H1 (cell line): ENCODE measurements around the gene NDUFA11. TPM values are rescaled to one million over a fixed set of nuclear protein-coding genes. Genes with fewer than 3 reads are reported as not detected.

Experiments
- CTCF ChIA-PET: fragments of 300-600 bp; sonication (Branson Sonifier 250); formaldehyde crosslinking; loops from one replicate; lab custom pipeline; 2021; ENCODE audit not compliant: partially characterized antibody; lab: Charles Lee
- POLR2A ChIA-PET: fragments of 300-600 bp; sonication (Branson Sonifier 250); formaldehyde crosslinking; loops from one replicate; lab custom pipeline; 2021; ENCODE audit warnings: inconsistent platforms; ENCODE audit not compliant: partially characterized antibody; lab: Charles Lee
- DNase-seq, 2 experiments: peaks; one replicate each; pipeline versions ENCODE4 v3.0.0 to v3.0.0-alpha.2; 2010 to 2022; ENCODE audit warnings: low spot score in 2 of 2, low read depth in 1 of 2, mixed read lengths in 1 of 2
- FAIRE-seq: peaks from 2 replicates; lab custom pipeline; 2011; peaks lifted over from hg19 to GRCh38; lab: Jason Lieb, UNC
- H2AFZ ChIP-seq: 2 replicates; pipeline ENCODE4 v1.8.1; 2012; ENCODE audit warnings: low read length, inconsistent platforms
- H2AK5ac ChIP-seq: 2 replicates; pipeline ENCODE4 v1.6.1; 2013; ENCODE audit warnings: low read depth, low read length
- H2BK120ac ChIP-seq: replicated peaks from 2 replicates; pipeline ENCODE3; 2013; ENCODE audit warnings: low read depth, low read length, inconsistent platforms
- H2BK12ac ChIP-seq: 2 replicates; pipeline ENCODE4 v1.6.1; 2013; ENCODE audit warnings: low read depth, low read length
- H2BK15ac ChIP-seq: 2 replicates; pipeline ENCODE4 v1.6.1; 2013; ENCODE audit warnings: low read length
- H2BK20ac ChIP-seq: 2 replicates; pipeline ENCODE4 v1.6.1; 2013; ENCODE audit warnings: low read length
- H2BK5ac ChIP-seq: 2 replicates; pipeline ENCODE4 v1.6.1; 2013; ENCODE audit warnings: low read depth, low read length
- H3K14ac ChIP-seq: 2 replicates; pipeline ENCODE4 v1.6.1; 2013; ENCODE audit warnings: inconsistent platforms; ENCODE audit not compliant: insufficient read length
- H3K18ac ChIP-seq: 2 replicates; pipeline ENCODE4 v1.6.1; 2013; ENCODE audit warnings: low read length; ENCODE audit errors: extremely low read depth
- H3K23ac ChIP-seq: 2 replicates; pipeline ENCODE4 v1.6.1; 2013; ENCODE audit warnings: inconsistent platforms; ENCODE audit not compliant: insufficient read length
- H3K23me2 ChIP-seq: 2 replicates; pipeline ENCODE4 v1.6.1; 2013; ENCODE audit warnings: low read depth, low read length
- H3K27ac ChIP-seq: 2 replicates; pipeline ENCODE4 v1.6.1; 2011; ENCODE audit warnings: low read depth, low read length, inconsistent platforms
- H3K27me3 ChIP-seq, 4 experiments: replicated peaks in 1 of 4; 1 replicate in 1 of 4; 2 replicates in 3 of 4; pipeline versions ENCODE4 v1.6.1 to v1.8.1; 2011 to 2013; ENCODE audit warnings: low read length in 3 of 4, mild to moderate bottlenecking in 3 of 4, inconsistent platforms in 2 of 4, mixed read lengths in 2 of 4, moderate library complexity in 1 of 4; ENCODE audit not compliant: control insufficient read depth in 3 of 4, insufficient read depth in 3 of 4; ENCODE audit errors: extremely low read depth in 1 of 4
- H3K36me3 ChIP-seq, 4 experiments: 2 replicates each; pipeline versions ENCODE4 v1.6.1 to v1.8.1; 2011 to 2013; ENCODE audit warnings: mild to moderate bottlenecking in 4 of 4, low read length in 3 of 4, moderate library complexity in 2 of 4, control low read depth in 1 of 4, inconsistent platforms in 1 of 4; ENCODE audit not compliant: insufficient read depth in 4 of 4, control insufficient read depth in 2 of 4
- H3K4ac ChIP-seq: replicated peaks from 2 replicates; pipeline ENCODE3; 2013; ENCODE audit warnings: low read length, low read depth, mixed read lengths, inconsistent platforms; ENCODE audit not compliant: insufficient read length
- H3K4me1 ChIP-seq, 4 experiments: replicated peaks in 1 of 4; 1 replicate in 1 of 4; 2 replicates in 3 of 4; pipeline versions ENCODE4 v1.6.1 to v1.8.1; 2011 to 2013; ENCODE audit warnings: low read length in 3 of 4, inconsistent platforms in 2 of 4, mixed read lengths in 1 of 4; ENCODE audit not compliant: insufficient read depth in 4 of 4, control insufficient read depth in 3 of 4
- H3K4me2 ChIP-seq, 2 experiments: 2 replicates each; pipeline versions ENCODE4 v1.6.1 to v1.8.1; 2011 to 2013; ENCODE audit warnings: low read depth in 2 of 2, low read length in 2 of 2, control low read depth in 1 of 2, inconsistent platforms in 1 of 2, mild to moderate bottlenecking in 1 of 2; ENCODE audit not compliant: insufficient read depth in 1 of 2
- H3K4me3 ChIP-seq, 4 experiments: fragments of 200-600, 300-600 bp in 1 of 4; sonication (generic), shearing (Covaris generic), sonication (Bioruptor Twin) in 1 of 4; 2 replicates each; pipeline versions ENCODE4 v1.5.1 to v1.8.1; 2011 to 2016; ENCODE audit warnings: low read length in 4 of 4, low read depth in 3 of 4, control low read depth in 2 of 4, inconsistent platforms in 2 of 4, mild to moderate bottlenecking in 2 of 4, mixed read lengths in 1 of 4, moderate library complexity in 1 of 4; ENCODE audit not compliant: insufficient read depth in 2 of 4; ENCODE audit errors: extremely low read depth in 1 of 4
- H3K56ac ChIP-seq: replicated peaks from 2 replicates; pipeline ENCODE3; 2013; ENCODE audit warnings: low read depth, mild to moderate bottlenecking, mixed read lengths, low read length, inconsistent platforms; ENCODE audit not compliant: insufficient read length
- H3K79me1 ChIP-seq: 2 replicates; pipeline ENCODE4 v1.6.1; 2013; ENCODE audit warnings: low read depth, low read length, control low read depth
- H3K79me2 ChIP-seq, 2 experiments: 2 replicates each; pipeline versions ENCODE4 v1.6.1 to v1.8.1; 2012 to 2013; ENCODE audit warnings: low read length in 2 of 2, mild to moderate bottlenecking in 2 of 2, inconsistent platforms in 1 of 2; ENCODE audit not compliant: insufficient read depth in 2 of 2, control insufficient read depth in 1 of 2
- H3K9ac ChIP-seq, 4 experiments: replicated peaks in 1 of 4; 1 replicate in 1 of 4; 2 replicates in 3 of 4; pipeline versions ENCODE4 v1.6.1 to v1.8.1; 2011 to 2013; ENCODE audit warnings: low read depth in 3 of 4, low read length in 3 of 4, control low read depth in 2 of 4, mild to moderate bottlenecking in 2 of 4, moderate library complexity in 2 of 4, inconsistent platforms in 1 of 4; ENCODE audit errors: extremely low read depth in 1 of 4
- H3K9me3 ChIP-seq, 2 experiments: 2 replicates each; pipeline versions ENCODE4 v1.6.1 to v1.8.1; 2012 to 2013; ENCODE audit warnings: mild to moderate bottlenecking in 2 of 2, moderate library complexity in 2 of 2, control low read depth in 1 of 2, inconsistent platforms in 1 of 2, low read depth in 1 of 2, low read length in 1 of 2, mixed read lengths in 1 of 2; ENCODE audit not compliant: insufficient read depth in 2 of 2
- H4K20me1 ChIP-seq, 2 experiments: replicated peaks in 1 of 2; 2 replicates each; pipeline versions ENCODE3 to v1.8.1; 2011 to 2013; ENCODE audit warnings: inconsistent platforms in 2 of 2, low read length in 2 of 2, mild to moderate bottlenecking in 1 of 2; ENCODE audit not compliant: insufficient read depth in 2 of 2, control insufficient read depth in 1 of 2
- H4K5ac ChIP-seq: 2 replicates; pipeline ENCODE4 v1.6.1; 2013; ENCODE audit warnings: low read length, low read depth, mixed read lengths, inconsistent platforms; ENCODE audit not compliant: insufficient read length
- H4K8ac ChIP-seq: 2 replicates; pipeline ENCODE4 v1.8.0; 2013; ENCODE audit warnings: mild to moderate bottlenecking, moderate library complexity, low read length, inconsistent platforms; ENCODE audit not compliant: insufficient read depth; ENCODE audit errors: extremely low read depth
- H4K91ac ChIP-seq: replicated peaks from 2 replicates; pipeline ENCODE3; 2013; ENCODE audit warnings: low read length, mixed read lengths, inconsistent platforms; ENCODE audit not compliant: insufficient read length
- CBX5 ChIP-seq: fragments of 300-800, 300-1000 bp; sonication (generic); IDR thresholded peaks from 2 replicates; pipeline ENCODE4 v1.7.1; 2016; ENCODE audit warnings: antibody characterized with exemption, low read length, low read depth
- CBX8 ChIP-seq: fragments of 300-800, 300-1000 bp; sonication (generic); IDR thresholded peaks from 2 replicates; pipeline ENCODE4 v1.7.1; 2016; ENCODE audit warnings: low read depth, low read length, borderline replicate concordance
- CHD1 ChIP-seq: IDR thresholded peaks from 2 replicates; pipeline ENCODE4 v1.6.1; 2012; ENCODE audit warnings: low read depth, low read length, improper control_type of control experiment
- HDAC2 ChIP-seq, 2 experiments: fragments of 300-600 bp in 1 of 2; sonication (generic) in 1 of 2; IDR thresholded peaks; 2 replicates each; pipeline ENCODE4 v1.6.1; 2011 to 2012; ENCODE audit warnings: low read depth in 2 of 2, low read length in 2 of 2, mild to moderate bottlenecking in 2 of 2, moderate library complexity in 2 of 2, borderline replicate concordance in 1 of 2, inconsistent platforms in 1 of 2
- KDM5A ChIP-seq: fragments of 200-600 bp; IDR thresholded peaks from 2 replicates; pipeline ENCODE4 v1.7.1; 2012; ENCODE audit warnings: mild to moderate bottlenecking, low read length, inconsistent platforms, mixed read lengths
- POU5F1 ChIP-seq: IDR thresholded peaks from 2 replicates; pipeline ENCODE4 v1.6.1; 2011; ENCODE audit warnings: low read depth, mild to moderate bottlenecking, low read length, moderate library complexity
- SAP30 ChIP-seq: fragments of 300-600 bp; sonication (generic); IDR thresholded peaks from 2 replicates; pipeline ENCODE4 v1.7.1; 2012; ENCODE audit warnings: low read length, moderate library complexity, mild to moderate bottlenecking, inconsistent platforms; ENCODE audit not compliant: insufficient read depth, insufficient replicate concordance
- SRF ChIP-seq: IDR thresholded peaks from 2 replicates; pipeline ENCODE4 v1.6.1; 2011; ENCODE audit warnings: mild to moderate bottlenecking, low read depth, low read length, moderate library complexity
- TAF1 ChIP-seq: IDR thresholded peaks from 2 replicates; pipeline ENCODE4 v1.6.1; 2011; ENCODE audit warnings: mild to moderate bottlenecking, low read depth, low read length
- TEAD4 ChIP-seq: IDR thresholded peaks from 2 replicates; pipeline ENCODE4 v1.6.1; 2012; ENCODE audit warnings: low read depth, low read length, inconsistent platforms, mixed read lengths
- WGBS, 2 experiments: shearing (Covaris generic) in 1 of 2; methylation state at CpG; one replicate each; pipeline versions ENCODE4 v1.1.6 to v1.1.7; 2013 to 2015; ENCODE audit warnings: low lambda C conversion rate in 2 of 2, mixed read lengths in 2 of 2, inconsistent platforms in 1 of 2, low coverage in 1 of 2, missing lambda C conversion rate in 1 of 2; ENCODE audit not compliant: insufficient replicate concordance in 2 of 2, insufficient coverage in 1 of 2, insufficient read length in 1 of 2; ENCODE audit errors: extremely low coverage in 1 of 2, missing lambda C conversion rate in 1 of 2; 5-methylcytosine and 5-hydroxymethylcytosine counted together
- polyA plus RNA-seq, 7 experiments: library from polyadenylated mRNA; depleted of rRNA in 3 of 7; stranded (reverse) in 5 of 7; unstranded in 2 of 7; fragments of >200 nt in 5 of 7; fragments of 200-250 nt in 2 of 7; gene quantifications; 1 replicate in 5 of 7; 2 replicates in 1 of 7; 4 replicates in 1 of 7; pipeline versions ENCODE4 v1.2.1 to v1.2.3, GENCODE V29; 2011 to 2013; ENCODE audit warnings: missing spikeins in 2 of 7, mixed read lengths in 2 of 7
- total RNA-seq: library from RNA; stranded (reverse); fragmentation: NEBNext Ultra II Directional; extraction: Animal tissue kit (Norgen Biotek cat#: 25700); gene quantifications from 2 replicates; pipeline ENCODE4 v1.2.1, GENCODE V29; 2021
- TF ChIP-seq, protein P1 (sequence below): IDR thresholded peaks from 2 replicates; pipeline ENCODE4 v1.6.1; 2012; ENCODE audit warnings: inconsistent platforms
- TF ChIP-seq, protein P2 (sequence below): IDR thresholded peaks from 2 replicates; pipeline ENCODE4 v1.6.1; 2012; ENCODE audit warnings: inconsistent platforms

NDUFA11 gene
- total and polyA plus RNA-seq, 2 of the 8 experiments (the other 6 are each of a cell fraction or from before 2014, with no cell fraction given), result 205 to 1,037 TPM

DNA sequence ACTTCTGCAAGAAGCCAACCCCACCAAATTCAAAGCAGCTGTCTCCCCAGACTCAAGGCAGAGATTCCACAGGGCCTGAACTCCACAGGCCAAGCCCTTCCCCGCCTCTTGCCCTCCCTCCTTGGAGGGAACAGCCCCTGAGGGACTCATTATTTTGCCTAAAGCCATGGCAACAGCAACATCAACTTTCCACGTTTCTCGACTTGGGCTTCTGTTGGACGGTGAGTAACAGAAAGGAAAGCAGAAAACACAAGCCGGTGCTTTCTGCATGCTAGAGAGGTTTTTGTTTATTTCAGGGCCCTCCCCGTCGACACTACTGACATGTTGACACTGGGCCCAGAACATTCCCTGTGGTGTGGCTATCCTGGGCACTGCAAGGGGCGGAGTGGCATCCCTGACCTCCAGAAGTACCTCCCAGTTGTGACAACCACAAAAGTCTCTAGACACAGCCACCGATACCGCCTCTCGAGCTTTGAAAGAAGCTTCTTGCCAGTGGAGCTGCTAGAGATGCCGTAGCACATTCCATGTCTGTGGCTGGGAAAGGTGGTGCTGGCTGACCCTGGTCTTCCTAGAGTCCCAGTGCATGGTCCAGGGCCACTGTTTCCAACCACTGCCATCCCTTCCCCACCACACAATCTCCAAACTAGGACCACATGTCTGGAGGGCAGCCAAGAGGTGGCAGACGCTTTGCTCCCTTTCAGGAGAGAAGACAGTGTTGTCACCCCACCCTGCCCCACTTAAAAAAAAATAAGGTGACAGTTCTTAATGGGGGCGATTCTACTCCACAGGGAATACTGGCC is 23.3 kb upstream of the NDUFA11 start:
- ChIA-PET POLR2A (no interaction called here), CTCF (interaction anchor here (0.6 to 1.5 kb wide), 2 partner anchors 96 to 944 kb away, joined by 3 to 4 read pairs; no protein-coding TSS in a partner anchor)
- no peak overlapping the region for H2BK15ac ChIP-seq
- H2BK120ac ChIP-seq, result no peak overlapping the region
- H4K20me1 ChIP-seq, result peaks cover 4 to 32% of the 10 kb centered on the region in 2 experiments
- no peak overlapping the region for H3K14ac ChIP-seq
- no peak overlapping the region for H2BK20ac ChIP-seq
- H2AFZ ChIP-seq, result no peak overlapping the region
- no peak overlapping the region for H3K56ac ChIP-seq
- H3K4me3 ChIP-seq, result no peak overlapping the region
- H3K27me3 ChIP-seq, result no peaks in the 10 kb centered on the region; a peak in 1 of 7 replicates
- no peak overlapping the region for H4K8ac ChIP-seq
- H4K5ac ChIP-seq, result no peak overlapping the region
- H3K23ac ChIP-seq, result no peak overlapping the region
- no peaks in the 10 kb centered on the region for H3K9me3 ChIP-seq
- H3K4ac ChIP-seq, result no peak overlapping the region
- no peak for FAIRE-seq
- 93% methylated on average over 14 of the region's 14 CpGs; no CpG with 5 or more reads in 1 of the 2 experiments for WGBS, 2 experiments
- H3K9ac ChIP-seq, result no peak overlapping the region
- no peak overlapping the region for H2BK5ac ChIP-seq
- no peak overlapping the region for H2BK12ac ChIP-seq
- H2AK5ac ChIP-seq, result no peak overlapping the region
- H3K4me2 ChIP-seq, result no peak overlapping the region
- no peaks in the 10 kb centered on the region for H3K4me1 ChIP-seq
- no peaks in the 10 kb centered on the region for H3K79me1 ChIP-seq
- peaks cover 26 to 63% (median 52%) of the 10 kb centered on the region in 4 experiments for H3K36me3 ChIP-seq
- no peak overlapping the region for H3K18ac ChIP-seq
- DNase-seq, result no peak
- no peak overlapping the region for H4K91ac ChIP-seq
- H3K79me2 ChIP-seq, result no peaks in the 10 kb centered on the region
- H3K23me2 ChIP-seq, result no peaks in the 10 kb centered on the region
- H3K27ac ChIP-seq, result no peak overlapping the region
- TF ChIP-seq TAF1 (no peak), CBX8 (no peak), KDM5A (no peak), CBX5 (no peak), HDAC2 (IDR thresholded peaks at IDR 0.05; ENCODE audit: borderline replicate concordance in 1 of 2, low read depth in 2 of 2, low read length in 2 of 2) (no peak), TEAD4 (no peak), POU5F1 (no peak), SRF (no peak), CHD1 (no peak), SAP30 (no peak)
- TF ChIP-seq, protein P1, sequence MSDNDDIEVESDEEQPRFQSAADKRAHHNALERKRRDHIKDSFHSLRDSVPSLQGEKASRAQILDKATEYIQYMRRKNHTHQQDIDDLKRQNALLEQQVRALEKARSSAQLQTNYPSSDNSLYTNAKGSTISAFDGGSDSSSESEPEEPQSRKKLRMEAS, result no peak
- TF ChIP-seq, protein P2, sequence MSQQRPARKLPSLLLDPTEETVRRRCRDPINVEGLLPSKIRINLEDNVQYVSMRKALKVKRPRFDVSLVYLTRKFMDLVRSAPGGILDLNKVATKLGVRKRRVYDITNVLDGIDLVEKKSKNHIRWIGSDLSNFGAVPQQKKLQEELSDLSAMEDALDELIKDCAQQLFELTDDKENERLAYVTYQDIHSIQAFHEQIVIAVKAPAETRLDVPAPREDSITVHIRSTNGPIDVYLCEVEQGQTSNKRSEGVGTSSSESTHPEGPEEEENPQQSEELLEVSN, result no peak
